H1 (cell line): ENCODE results near the gene AHNAK2. TPM values are rescaled to one million over a fixed set of nuclear protein-coding genes. Genes with fewer than 3 reads are reported as not detected.

ENCODE experiments used
- CHD7 ChIP-seq: fragments of 300-600 bp; sonication (generic); IDR thresholded peaks from 2 replicates; pipeline ENCODE4 v1.7.1; 2012; ENCODE audit warnings: low read length, moderate library complexity, mild to moderate bottlenecking, inconsistent platforms; ENCODE audit not compliant: insufficient replicate concordance
- polyA plus RNA-seq, 7 experiments: library from polyadenylated mRNA; depleted of rRNA in 3 of 7; stranded (reverse) in 5 of 7; unstranded in 2 of 7; fragments of >200 nt in 5 of 7; fragments of 200-250 nt in 2 of 7; gene quantifications; 1 replicate in 5 of 7; 2 replicates in 1 of 7; 4 replicates in 1 of 7; pipeline versions ENCODE4 v1.2.1 to v1.2.3, GENCODE V29; 2011 to 2013; ENCODE audit warnings: missing spikeins in 2 of 7, mixed read lengths in 2 of 7
- total RNA-seq: library from RNA; stranded (reverse); fragmentation: NEBNext Ultra II Directional; extraction: Animal tissue kit (Norgen Biotek cat#: 25700); gene quantifications from 2 replicates; pipeline ENCODE4 v1.2.1, GENCODE V29; 2021

AHNAK2 gene
- total and polyA plus RNA-seq, 2 of the 8 experiments (the other 6 are each of a cell fraction or from before 2014, with no cell fraction given): 0.95 to 2.0 TPM

GRCh38 chr14:105026802-105027563 lies 48.8 kb upstream of the AHNAK2 start (continued):
- no peak for TF ChIP-seq CHD7
- TF ChIP-seq, all 59 proteins: peak for 1
